AG04449 (cell line): Measurements from ENCODE around the gene C22orf15.

Experiments used
- CTCF ChIA-PET: fragments of 350-600 bp; formaldehyde crosslinking; extraction: SDS; loops from one replicate; lab custom pipeline; 2021; ENCODE audit warnings: antibody characterized with exemption; lab: Yijun Ruan, JAX
- POLR2A ChIA-PET: fragments of 400-600, 350-600 bp; formaldehyde crosslinking; extraction: SDS; loops from one replicate; lab custom pipeline; 2020; ENCODE audit warnings: antibody characterized with exemption, inconsistent platforms; lab: Yijun Ruan, JAX
- DNase-seq: peaks from one replicate; pipeline ENCODE4 v3.0.0-alpha.2; 2010; ENCODE audit warnings: low read depth, low spot score
- H3K4me3 ChIP-seq: 2 replicates; pipeline ENCODE4 v1.5.1; 2011; ENCODE audit warnings: low read depth, mild to moderate bottlenecking, control low read depth, low read length
- CTCF ChIP-seq: IDR thresholded peaks from one replicate; pipeline ENCODE4 v1.5.1; 2011; ENCODE audit warnings: mild to moderate bottlenecking, moderate library complexity, low read length, control low read depth, inconsistent platforms; ENCODE audit not compliant: insufficient read depth; ENCODE audit errors: missing control alignments

The C22orf15 gene

GRCh38 chr22:23767673-23768548, 5.1 kb downstream of the C22orf15 start, which contains the start of gene CHCHD10:
TSS of gene CHCHD10 (minus strand) at chr22:23767972. CDS start at chr22:23767874, 98 bp downstream.
- H3K4me3 ChIP-seq: peak within 1 kb of the TSS; percentile 67
- CTCF ChIA-PET: interaction anchor here (0.8 to 17.1 kb wide), 19 partner anchors 8 to 143 kb away, joined by 3 to 387 read pairs (median 6); partner anchors contain the start of genes MIF, SLC2A11 and ZNF70
- no peak for DNase-seq
- peak; percentile 96 for TF ChIP-seq CTCF
- POLR2A ChIA-PET: interaction anchor here (1.0 kb wide), 1 partner anchor 126 kb away, joined by 4 read pairs; the partner anchor contains the start of gene MIF

GRCh38 chr22:23769321-23769965, 6.7 kb downstream of the C22orf15 start:
- DNase-seq: no peak
- ChIA-PET POLR2A (interaction anchor here (1.1 kb wide), 1 partner anchor 124 kb away, joined by 3 read pairs; the partner anchor contains the start of gene MIF), CTCF (interaction anchor here (0.8 to 17.1 kb wide), 17 partner anchors 9 to 228 kb away, joined by 3 to 387 read pairs (median 6); partner anchors contain the start of genes SLC2A11, SMARCB1 and ZNF70)
- TF ChIP-seq CTCF: no peak
- H3K4me3 ChIP-seq: no peak overlapping the region

GRCh38 chr22:23772315-23772648, 9.5 kb downstream of the C22orf15 start:
- no peak for TF ChIP-seq CTCF
- peak overlapping the region; percentile 57 for H3K4me3 ChIP-seq
- ChIA-PET POLR2A (interaction anchor here (0.6 kb wide), 1 partner anchor 9 kb away, joined by 3 read pairs; no protein-coding TSS in a partner anchor), CTCF (interaction anchor here (1.2 to 17.1 kb wide), 7 partner anchors 9 to 84 kb away, joined by 3 to 387 read pairs (median 4); partner anchors contain the start of genes C22orf15 and SMARCB1)
- DNase-seq: no peak

GRCh38 chr22:23772649-23773473, 10.1 kb downstream of the C22orf15 start, which contains the start of gene MMP11:
TSS of gene MMP11 (plus strand) at chr22:23772849. CDS start at chr22:23772871, 22 bp downstream.
- TF ChIP-seq CTCF: no peak
- ChIA-PET POLR2A (interaction anchor here (0.6 kb wide), 1 partner anchor 9 kb away, joined by 3 read pairs; no protein-coding TSS in a partner anchor), CTCF (interaction anchor here (1.2 to 17.1 kb wide), 6 partner anchors 9 to 84 kb away, joined by 3 to 387 read pairs (median 8); partner anchors contain the start of genes C22orf15 and SMARCB1)
- no peak for DNase-seq
- H3K4me3 ChIP-seq: peak within 1 kb of the TSS; percentile 57

- no peak for TF ChIP-seq CTCF
- CTCF ChIA-PET: interaction anchor here (1.2 to 17.1 kb wide), 7 partner anchors 8 to 84 kb away, joined by 3 to 387 read pairs (median 7); partner anchors contain the start of genes SLC2A11 and SMARCB1
- POLR2A ChIA-PET: no interaction called here
- DNase-seq: no peak
- H3K4me3 ChIP-seq: peak overlapping the region; percentile 57
Observed at GRCh38 chr22:23773483-23774113, 10.8 kb downstream of the C22orf15 start.
